HL-60 (cell line): ENCODE results near the gene FOXM1.
A peak's percentile ranks its signal among the peaks of the same experiment; 100 is the strongest.

Source experiments
- DNase-seq, 2 experiments: peaks; one replicate each; pipeline ENCODE4 v3.0.0-alpha.2; 2010 to 2020; ENCODE audit warnings: low read depth in 1 of 2, low spot score in 1 of 2
- H3K27ac ChIP-seq: fragments of 250-450 bp; sonication (Bioruptor Pico); replicated peaks from 2 replicates; pipeline ENCODE4 v1.5.1; 2020; ENCODE audit warnings: mild to moderate bottlenecking, moderate library complexity
- H3K27me3 ChIP-seq: fragments of 250-450 bp; sonication (Bioruptor Pico); 2 replicates; pipeline ENCODE4 v1.5.1; 2021; ENCODE audit warnings: mild to moderate bottlenecking, moderate library complexity; ENCODE audit not compliant: insufficient read depth, poor library complexity, severe bottlenecking
- H3K4me3 ChIP-seq: replicated peaks from 2 replicates; pipeline ENCODE4 v1.5.1; 2011; ENCODE audit warnings: mild to moderate bottlenecking, control low read depth, low read length; ENCODE audit not compliant: insufficient read depth
- GABPA ChIP-seq: IDR thresholded peaks from 2 replicates; pipeline ENCODE4 v1.6.1; 2012; ENCODE audit warnings: low read depth
- POLR2AphosphoS5 ChIP-seq: IDR thresholded peaks from 2 replicates; pipeline ENCODE4 v1.6.1; 2012; ENCODE audit warnings: low read depth
- REST ChIP-seq: IDR thresholded peaks from 2 replicates; pipeline ENCODE4 v1.6.1; 2012; ENCODE audit warnings: low read depth; ENCODE audit not compliant: insufficient replicate concordance
- SPI1 ChIP-seq: IDR thresholded peaks from 2 replicates; pipeline ENCODE4 v1.6.1; 2012; ENCODE audit warnings: low read depth, mild to moderate bottlenecking, borderline replicate concordance
- long read RNA-seq: library from polyadenylated mRNA; unstranded; transcript quantifications from one replicate; pipeline ENCODE4 v2.0.0, GENCODE V29; 2020
- TF ChIP-seq, protein P1 (sequence below): IDR thresholded peaks from one replicate; pipeline ENCODE4 v1.5.1; 2011; ENCODE audit warnings: low read length, control low read depth, inconsistent platforms; ENCODE audit not compliant: insufficient read depth

FOXM1 gene, protein sequence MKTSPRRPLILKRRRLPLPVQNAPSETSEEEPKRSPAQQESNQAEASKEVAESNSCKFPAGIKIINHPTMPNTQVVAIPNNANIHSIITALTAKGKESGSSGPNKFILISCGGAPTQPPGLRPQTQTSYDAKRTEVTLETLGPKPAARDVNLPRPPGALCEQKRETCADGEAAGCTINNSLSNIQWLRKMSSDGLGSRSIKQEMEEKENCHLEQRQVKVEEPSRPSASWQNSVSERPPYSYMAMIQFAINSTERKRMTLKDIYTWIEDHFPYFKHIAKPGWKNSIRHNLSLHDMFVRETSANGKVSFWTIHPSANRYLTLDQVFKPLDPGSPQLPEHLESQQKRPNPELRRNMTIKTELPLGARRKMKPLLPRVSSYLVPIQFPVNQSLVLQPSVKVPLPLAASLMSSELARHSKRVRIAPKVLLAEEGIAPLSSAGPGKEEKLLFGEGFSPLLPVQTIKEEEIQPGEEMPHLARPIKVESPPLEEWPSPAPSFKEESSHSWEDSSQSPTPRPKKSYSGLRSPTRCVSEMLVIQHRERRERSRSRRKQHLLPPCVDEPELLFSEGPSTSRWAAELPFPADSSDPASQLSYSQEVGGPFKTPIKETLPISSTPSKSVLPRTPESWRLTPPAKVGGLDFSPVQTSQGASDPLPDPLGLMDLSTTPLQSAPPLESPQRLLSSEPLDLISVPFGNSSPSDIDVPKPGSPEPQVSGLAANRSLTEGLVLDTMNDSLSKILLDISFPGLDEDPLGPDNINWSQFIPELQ
- long read RNA-seq, transcript FOXM1-203 (8 exons, 3,370 nt), result major isoform, 5 of 33 reads
- long read RNA-seq, partial matches to known transcripts, result 5 of 33 reads
- long read RNA-seq, other reads (novel, unspliced or antisense), result 20 of 33 reads

GRCh38 chr12:2877047-2877952 lies at the start of gene FOXM1, which contains the start of gene RHNO1:
TSS of gene FOXM1 (minus strand) at chr12:2877174. CDS start at chr12:2874478, 2,696 bp downstream.
TSS of gene RHNO1 (plus strand) at chr12:2877223. CDS start at chr12:2885367, 8,144 bp downstream.
- Histone ChIP-seq H3K4me3 (peak within 1 kb of the TSS; percentile 80), H3K27me3 (no peaks in the 10 kb centered on the region), H3K27ac (peak within 1 kb of the TSS; percentile 95)
- TF ChIP-seq, protein P1, sequence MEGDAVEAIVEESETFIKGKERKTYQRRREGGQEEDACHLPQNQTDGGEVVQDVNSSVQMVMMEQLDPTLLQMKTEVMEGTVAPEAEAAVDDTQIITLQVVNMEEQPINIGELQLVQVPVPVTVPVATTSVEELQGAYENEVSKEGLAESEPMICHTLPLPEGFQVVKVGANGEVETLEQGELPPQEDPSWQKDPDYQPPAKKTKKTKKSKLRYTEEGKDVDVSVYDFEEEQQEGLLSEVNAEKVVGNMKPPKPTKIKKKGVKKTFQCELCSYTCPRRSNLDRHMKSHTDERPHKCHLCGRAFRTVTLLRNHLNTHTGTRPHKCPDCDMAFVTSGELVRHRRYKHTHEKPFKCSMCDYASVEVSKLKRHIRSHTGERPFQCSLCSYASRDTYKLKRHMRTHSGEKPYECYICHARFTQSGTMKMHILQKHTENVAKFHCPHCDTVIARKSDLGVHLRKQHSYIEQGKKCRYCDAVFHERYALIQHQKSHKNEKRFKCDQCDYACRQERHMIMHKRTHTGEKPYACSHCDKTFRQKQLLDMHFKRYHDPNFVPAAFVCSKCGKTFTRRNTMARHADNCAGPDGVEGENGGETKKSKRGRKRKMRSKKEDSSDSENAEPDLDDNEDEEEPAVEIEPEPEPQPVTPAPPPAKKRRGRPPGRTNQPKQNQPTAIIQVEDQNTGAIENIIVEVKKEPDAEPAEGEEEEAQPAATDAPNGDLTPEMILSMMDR, result no peak
- TF ChIP-seq POLR2AphosphoS5 (peak; percentile 41; the same call in 1 of the 2 replicates), GABPA (no peak), REST (peak; percentile 16), SPI1 (no peak)
- peak; percentile 73 to 89 for DNase-seq

DNA sequence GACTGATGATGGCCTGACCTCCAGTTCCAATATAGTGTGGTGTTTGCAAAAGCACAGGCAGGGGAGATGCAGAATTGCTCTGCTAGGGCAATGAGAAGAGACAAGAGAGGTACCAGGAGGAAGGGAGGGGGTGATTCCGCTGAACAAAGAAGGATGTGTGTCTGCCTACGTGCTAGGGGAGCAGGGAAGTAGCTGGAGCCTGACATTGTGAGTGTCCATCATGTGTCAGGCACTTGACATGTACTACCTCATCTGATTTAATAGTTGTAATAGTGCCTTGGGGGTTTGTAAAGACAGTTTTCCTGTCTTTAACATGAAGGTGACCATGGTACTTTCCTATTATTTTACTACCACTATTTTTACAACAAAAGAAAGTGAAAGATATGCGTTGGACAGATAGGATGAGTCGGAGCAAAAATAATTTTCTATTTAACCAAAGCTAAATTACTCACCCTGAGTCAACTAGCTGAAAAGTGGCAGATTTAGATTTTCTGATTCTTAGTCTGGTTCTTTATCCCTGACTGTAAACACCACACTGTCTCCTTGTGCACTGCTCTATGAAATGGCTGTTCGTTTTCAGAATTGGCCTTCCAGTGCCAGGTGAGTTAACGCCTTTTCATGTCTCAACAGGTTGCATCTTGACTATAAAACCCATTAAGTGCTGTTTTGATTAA lies 48.5 kb upstream of the FOXM1 start:
- Histone ChIP-seq H3K27ac (no peak overlapping the region), H3K27me3 (no peaks in the 10 kb centered on the region), H3K4me3 (no peak overlapping the region)
- no peak for DNase-seq
- TF ChIP-seq GABPA (no peak), POLR2AphosphoS5 (no peak)
- TF ChIP-seq, protein P1, result no peak

- no peak overlapping the region for H3K27ac ChIP-seq
- TF ChIP-seq, protein P1, result no peak
- TF ChIP-seq GABPA (no peak), POLR2AphosphoS5 (no peak), REST (no peak), SPI1 (no peak)
Measured at GRCh38 chr12:2924019-2924418, 47.0 kb upstream of the FOXM1 start.

More at GRCh38 chr12:2924019-2924418, 47.0 kb upstream of the FOXM1 start:
- H3K4me3 ChIP-seq, result no peak overlapping the region
- DNase-seq, result no peak
- no peaks in the 10 kb centered on the region for H3K27me3 ChIP-seq
